Sigmoid colon (tissue), 4 donors: ENCODE measurements around the gene PAPOLA.

ENCODE experiments used
- EP300 ChIP-seq, 4 donors: sonication (generic); formaldehyde crosslinking; IDR thresholded peaks; one replicate each; pipeline ENCODE4 v1.6.1; 2017; ENCODE audit warnings: antibody characterized with exemption in 4 of 4
- POLR2A ChIP-seq, 2 donors: fragments of 450-650 bp; IDR thresholded peaks; one replicate each; pipeline ENCODE4 v1.6.1; 2016; ENCODE audit warnings: antibody characterized with exemption in 2 of 2, mild to moderate bottlenecking in 2 of 2, moderate library complexity in 2 of 2

GRCh38 chr14:96538990-96539317 is 36.8 kb downstream of the PAPOLA start:
- no peak for TF ChIP-seq POLR2A (IDR thresholded peaks at IDR 0.05)
- TF ChIP-seq EP300 (IDR thresholded peaks at IDR 0.05), result no peak
